Measurements from ENCODE around the gene SDF4.
"Not testable (repeated sequence)": the region's sequence is repeated elsewhere in the genome, so short reads cannot be mapped to it uniquely, and the experiment has no call there.

SDF4 gene

DNA sequence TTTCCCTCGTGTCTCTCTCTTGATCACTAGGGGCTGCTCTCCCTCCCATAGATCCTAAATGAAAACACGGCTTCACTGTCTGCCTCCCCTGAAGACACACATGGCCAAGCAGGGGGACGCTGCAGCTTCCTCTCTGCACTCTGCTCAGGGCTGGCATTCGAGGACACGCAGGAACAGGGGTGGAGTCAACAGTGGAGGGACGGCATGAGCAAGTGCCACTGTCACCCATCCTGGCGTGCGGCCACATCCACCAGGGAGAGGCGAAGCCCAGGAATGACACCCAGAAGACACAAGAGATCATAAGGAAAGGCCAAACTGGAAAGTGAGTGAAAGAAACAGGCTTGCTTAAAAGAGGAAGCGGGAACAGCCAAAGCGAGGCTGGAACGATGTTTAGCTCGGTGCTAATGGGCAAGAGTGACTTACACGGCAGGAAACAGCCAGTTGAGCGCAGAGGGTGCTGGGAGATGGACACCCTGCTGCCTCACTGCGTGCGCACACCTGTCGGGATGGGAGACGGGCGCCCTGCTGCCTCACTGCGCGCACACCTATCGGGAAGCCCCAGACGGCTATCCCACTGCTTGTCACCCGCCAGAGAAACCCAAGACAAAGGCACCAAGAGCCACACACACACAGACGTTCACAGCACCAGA lies 28.3 kb upstream of the SDF4 start:
- no peak for DNase-seq (ENCODE audit: low read depth)

DNA sequence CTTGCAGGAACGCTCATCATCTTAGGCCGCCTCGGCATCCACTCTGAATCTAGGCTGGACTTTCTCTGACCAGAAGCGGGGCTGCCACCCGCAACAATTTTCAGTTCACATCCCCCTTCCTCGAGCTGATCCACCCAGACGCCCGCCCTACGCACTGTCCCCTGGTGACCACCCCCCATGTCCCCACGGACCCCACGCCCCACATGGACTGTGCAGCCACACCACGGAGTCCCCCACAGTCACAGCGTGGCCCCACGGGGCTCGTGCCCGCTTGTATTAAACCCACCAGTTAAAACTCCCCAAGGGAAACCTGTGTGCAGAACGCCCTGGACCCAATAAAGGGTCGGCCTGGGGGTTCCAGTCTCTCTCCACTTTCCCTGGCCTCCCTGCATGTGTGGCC lies 27.7 kb upstream of the SDF4 start:
- DNase-seq (ENCODE audit: low read depth) = no peak

DNA sequence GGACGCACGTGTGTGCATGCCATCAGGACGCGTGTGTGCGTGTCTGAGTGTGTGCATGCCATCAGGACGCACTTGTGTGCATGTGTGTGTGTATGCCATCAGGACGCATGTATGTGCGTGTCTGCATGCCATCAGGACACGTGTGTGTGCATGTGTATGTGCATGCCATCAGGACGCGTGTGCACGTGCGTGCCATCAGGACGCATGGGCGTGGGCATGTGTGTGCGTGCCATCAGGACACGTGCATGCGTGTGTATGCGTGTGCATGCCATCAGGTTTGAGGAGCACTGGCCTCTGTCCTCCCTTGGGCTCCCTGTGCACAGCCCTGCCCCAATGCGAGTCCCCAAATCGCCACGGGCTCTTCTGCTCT lies 27.3 kb upstream of the SDF4 start:
- no peak for DNase-seq (ENCODE audit: low read depth)

DNA sequence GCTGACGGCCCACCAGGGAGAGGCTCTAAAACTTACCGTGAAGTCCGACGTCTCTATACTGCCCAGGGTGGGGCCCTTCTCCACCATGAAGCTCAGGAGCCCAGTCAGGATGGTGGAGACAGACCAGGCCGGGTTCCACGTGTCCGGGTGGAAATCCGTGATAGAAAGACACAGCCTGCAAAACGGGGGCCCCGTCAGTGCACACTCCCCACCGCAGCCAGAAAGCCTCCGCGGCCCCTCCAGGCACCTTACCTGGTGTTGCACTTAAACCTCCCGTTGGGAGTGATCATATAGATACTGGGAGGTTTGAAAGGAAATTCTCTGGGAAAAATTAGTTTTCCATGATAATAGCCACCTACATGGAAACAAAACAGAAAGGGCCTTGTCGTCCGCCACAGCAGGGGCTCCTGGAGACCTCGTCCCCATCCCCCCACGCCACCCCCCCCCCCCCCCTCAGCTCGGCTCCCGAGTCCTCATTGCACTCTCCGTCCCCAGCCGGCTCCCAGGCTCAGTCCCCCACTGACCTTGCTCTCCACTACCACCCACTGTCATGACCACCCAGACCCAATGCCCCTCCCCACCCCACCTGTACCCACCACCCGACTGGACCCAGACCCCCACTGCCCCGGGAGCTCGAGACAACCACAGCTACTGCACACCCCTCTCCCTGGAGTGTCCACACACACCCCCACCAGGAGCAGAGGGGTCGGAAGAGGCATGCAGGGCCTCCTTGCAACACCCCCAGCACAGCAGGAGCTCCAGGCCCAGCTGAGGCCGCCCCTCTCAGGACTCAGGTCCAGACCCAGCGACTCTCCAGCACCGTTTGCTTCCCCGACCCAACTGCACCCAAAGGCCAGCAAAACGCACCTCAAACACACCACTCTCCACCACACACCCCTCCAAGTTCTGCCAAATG lies 25.4 kb upstream of the SDF4 start:
- DNase-seq (ENCODE audit: low read depth) = no peak

DNA sequence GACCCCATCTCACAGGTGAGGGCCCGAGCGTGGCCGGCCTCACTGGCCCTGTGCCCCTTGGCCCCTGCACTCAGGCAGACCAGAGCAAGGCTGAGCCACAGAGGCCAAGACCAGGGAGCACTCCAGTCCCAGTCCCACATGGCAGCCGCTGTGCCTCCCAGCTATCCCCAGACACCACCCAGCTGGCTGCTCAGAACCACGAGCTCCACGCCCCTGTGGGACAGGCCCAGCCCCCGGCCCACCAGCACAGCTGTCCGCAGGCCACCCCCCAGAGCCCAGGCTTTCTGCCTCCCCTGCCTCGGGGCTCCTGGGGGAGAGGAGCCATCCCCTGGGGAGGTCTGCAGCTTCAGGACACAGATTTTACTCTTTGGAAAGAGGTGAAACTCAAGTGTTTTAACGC lies 23.8 kb upstream of the SDF4 start:
- no peak for DNase-seq (ENCODE audit: low read depth)

DNA sequence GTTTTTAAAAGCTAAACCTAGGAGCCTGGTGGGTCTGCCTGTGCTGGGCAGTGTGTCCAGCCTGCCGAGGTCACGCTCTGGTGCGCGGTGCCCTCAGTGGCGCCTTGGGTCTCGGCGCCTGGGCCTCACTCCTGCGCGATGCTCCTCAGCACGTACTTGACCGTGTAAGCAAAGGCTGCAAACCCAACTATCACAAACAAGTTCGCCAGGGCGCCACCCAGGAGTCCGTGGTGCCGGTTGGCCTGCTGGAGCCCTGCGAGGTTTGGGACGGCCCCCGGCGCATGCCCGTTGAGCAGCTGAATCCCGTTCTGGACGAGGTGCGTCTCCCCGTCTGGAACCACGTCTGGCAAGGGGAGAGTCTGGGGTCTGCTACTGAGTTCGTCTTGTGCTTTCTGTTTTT lies 23.3 kb upstream of the SDF4 start:
- DNase-seq (ENCODE audit: low read depth) = no peak

DNA sequence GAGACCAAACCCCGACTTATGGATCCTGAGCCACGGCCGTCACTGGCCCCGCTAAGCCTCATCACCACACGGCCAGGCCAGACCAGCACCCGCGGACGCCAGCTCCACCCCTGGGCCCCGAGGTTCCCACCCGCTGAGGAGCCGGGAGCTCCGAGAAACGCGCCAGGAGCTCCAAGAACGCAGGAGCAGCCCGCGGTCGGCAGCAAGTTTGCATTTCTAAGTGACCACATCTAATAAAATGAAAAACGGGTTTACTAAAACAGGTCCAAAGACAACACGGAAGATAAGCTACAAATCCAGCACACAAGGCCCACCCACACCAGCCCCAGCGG lies 22.8 kb upstream of the SDF4 start:
- DNase-seq (ENCODE audit: low read depth) = no peak

DNA sequence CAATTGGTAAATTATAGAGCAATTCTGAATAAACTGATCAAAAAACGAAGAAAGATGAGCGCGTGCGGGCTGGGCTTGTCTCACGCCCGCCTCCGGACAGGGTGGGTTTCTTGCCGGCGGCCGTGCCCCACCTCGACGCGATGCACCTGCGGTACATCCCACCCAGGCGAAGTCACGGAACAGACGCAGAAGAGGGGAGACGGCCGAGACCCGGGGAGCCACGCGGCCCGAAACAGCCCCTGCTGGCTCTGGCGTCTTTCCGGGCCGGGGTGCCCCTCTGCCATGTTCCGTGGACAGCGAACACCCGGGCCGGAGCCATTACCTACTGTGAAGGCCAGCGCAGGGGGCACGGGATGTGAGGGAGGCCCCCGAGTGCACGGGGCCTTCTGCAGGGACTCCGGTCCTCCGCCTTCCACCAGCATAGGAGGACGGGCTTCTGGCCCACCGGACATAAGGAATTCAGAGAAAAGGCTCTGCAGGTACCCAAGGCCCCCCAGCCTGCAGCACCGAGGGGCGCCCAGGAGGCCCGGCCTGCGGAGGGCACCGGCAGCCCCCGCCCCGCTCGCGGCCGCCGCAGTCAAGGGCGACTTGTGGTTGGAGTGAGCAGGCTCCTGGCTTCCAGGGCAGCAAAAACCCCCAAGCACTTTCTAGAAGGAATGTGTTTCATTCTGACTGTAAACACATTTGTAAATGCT lies 22.3 kb upstream of the SDF4 start:
- DNase-seq (ENCODE audit: low read depth) = no peak

DNA sequence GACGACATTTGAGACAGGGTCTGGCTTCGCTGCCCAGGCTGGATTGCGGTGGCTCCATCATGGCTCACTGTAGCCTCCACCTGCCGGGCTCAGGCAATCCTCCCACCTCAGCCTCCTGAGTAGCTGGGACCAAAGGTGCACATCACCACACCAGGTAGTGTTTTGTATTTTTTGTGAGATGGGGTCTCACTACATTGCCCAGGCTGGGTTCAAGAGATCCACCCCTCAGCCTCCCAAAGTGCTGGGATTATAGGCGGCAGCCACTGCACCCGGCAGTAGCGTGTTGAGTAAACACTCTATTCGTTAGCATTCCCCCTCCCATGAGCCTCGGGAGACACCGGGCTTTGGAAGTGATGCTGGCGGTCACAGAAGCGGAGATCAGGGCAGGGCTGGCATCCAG lies 21.5 kb upstream of the SDF4 start:
- DNase-seq (ENCODE audit: low read depth) = no peak

DNA sequence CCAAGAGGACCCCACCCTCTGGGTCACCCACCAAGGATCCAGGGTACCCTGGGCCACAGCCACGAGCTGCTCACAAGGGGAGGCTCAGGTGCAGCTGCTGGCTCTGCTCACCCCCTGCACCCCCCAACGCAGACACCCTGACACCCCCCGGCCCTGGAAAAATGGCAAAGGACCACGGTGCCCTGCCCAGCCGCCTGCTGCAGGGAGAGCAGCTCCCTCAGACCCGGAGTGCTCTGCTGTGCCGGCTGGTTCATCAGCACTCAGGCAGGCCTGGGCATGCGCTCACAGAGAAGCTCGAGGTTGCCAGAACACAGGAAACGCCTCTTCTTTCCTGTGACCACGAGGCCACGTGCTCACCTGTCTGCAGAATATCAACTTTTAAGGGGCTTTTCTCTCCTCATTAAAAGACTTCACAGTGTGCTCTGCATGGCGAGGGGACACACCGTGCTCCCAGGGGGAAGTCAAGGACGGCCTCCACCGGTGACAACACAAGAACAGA lies 19.0 kb upstream of the SDF4 start:
- no peak for DNase-seq (ENCODE audit: low read depth)

DNA sequence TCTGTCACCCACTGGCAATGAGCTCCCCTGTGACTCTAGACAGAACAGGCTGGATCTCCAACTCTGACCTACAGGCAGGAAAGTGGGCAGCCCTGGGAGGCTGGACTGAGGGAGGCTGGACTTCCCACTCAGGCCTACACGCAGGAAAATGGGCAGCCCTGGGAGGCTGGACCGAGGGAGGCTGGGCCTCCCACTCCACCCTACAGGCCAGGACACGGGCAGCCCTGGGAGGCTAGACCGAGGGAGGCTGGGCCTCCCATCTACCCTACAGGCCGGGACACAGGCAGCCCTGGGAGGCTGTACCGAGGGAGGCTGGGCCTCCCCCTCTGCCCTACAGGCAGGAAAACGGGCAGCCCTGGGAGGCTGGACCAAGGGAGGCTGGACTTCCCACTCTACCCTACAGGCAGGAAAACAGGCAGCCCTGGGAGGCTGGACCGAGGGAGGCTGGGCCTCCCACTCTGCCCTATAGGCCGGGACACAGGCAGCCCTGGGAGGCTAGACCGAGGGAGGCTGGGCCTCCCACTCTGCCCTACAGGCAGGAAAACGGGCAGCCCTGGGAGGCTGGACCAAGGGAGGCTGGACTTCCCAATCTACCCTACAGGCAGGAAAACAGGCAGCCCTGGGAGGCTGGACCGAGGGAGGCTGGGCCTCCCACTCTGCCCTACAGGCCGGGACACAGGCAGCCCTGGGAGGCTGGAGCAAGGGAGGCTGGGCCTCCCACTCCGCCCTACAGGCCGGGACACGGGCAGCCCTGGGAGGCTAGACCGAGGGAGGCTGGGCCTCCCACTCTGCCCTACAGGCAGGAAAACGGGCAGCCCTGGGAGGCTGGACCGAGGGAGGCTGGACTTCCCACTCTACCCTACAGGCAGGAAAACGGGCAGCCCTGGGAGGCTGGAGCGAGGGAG lies 16.5 kb upstream of the SDF4 start:
- DNase-seq (ENCODE audit: low read depth) = not testable (repeated sequence)

DNA sequence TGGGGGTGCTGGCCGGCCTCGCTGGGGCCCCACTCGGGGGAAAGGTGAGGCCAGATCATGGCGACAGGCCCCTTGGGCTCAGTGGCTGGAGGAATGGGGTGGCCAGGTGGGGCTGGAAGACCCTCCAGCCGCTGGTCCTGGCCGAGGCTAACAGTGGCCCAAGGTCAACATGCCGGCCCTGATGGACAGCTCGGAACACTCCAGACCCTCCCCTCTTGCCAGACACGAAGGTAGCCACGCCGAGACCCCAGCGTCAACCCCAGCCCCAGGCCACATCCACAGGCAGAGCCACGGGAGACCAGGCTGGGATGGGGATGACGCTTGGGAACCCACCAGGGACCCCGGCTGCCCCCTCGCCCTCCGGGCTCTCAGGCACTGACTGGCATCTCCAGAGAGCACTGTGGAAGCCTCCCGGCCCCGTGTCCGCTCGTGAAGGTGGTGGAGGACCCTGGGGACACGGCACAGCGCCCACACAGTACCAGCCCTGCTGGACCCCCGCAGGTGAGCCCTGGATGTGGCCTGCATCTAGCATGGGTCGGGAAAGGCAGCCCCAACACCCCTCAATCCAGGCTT lies 15.6 kb upstream of the SDF4 start:
- DNase-seq (ENCODE audit: low read depth) = no peak

DNA sequence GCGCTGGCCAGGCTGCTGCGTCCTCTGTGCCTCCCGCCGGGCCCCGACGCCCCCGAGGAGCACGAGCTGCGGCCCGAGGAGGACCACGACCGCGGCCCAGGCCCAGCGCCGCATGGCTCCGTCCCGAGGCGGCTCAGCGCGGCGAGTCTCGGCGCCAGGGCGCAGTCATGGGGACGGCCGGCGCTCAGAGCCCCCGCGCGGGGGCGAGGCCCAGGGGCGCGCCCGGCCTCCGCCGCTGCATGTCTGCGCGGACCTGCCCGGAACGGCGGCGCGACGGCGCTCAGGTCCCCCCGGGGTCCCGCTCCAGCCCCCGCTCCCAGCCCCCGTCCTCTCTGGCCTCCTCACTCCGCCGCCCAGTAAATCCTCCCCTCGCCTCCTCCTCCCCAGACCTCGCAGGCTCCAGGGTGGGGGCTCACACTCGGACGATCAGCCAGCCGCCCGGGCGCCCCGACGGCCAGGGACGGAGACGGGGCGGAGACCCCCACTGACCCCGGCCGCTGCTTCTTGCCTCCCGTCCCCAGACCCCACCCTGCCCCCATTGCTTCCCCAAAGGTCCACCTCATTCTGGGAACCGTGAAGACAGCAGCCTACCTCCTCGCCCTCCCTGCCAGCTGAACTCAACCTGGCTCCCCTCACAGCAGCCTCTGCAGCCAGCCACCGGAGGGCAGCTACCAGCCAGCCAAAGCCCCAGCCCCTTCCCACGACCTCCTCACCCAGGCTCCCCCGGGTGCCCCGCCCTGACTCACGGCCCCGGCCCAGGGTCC lies 15.0 kb upstream of the SDF4 start, which contains the start of gene C1QTNF12:
Gene C1QTNF12 (minus strand): TSS at position 146 of the 764 bp plus-strand sequence. CDS start 32 bp downstream, at position 114.
- no peak for DNase-seq (ENCODE audit: low read depth)

DNA sequence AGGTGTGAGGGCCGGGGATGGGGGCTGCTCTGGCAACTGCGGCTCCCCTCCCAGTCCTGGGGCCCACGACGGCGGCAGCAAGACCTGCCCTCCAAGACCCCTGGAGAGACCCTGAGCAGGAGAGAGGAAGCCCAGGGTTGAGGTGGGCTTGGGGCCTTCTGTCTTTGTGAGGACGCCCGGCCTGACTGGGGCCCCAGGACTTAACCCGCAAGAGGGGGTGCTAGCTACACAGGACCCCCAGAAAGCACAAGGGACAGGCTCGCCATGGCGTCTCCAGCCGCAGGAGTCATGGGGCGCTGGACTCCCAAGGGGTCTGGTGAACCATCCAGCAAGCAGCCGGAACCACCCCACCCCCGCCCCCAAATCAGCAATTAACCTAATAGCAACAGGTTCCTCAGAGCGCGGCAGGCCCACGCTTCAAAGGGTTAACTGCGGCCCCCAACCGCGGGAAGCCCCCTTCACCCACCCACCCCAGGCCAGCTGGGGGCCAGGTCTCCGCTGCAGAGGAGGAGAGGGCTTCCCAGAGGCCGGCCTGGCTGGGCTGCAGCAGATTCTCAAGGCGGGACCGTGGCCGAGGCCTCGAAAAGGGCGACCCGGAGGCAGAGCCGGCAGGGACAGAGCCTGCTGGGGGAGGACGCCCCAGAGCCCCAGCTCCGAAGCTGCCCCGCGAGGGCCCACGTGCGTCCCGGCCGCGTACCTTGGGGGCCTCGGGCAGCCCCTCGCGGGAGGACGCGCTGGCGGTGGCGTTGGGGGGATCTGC lies 14.2 kb upstream of the SDF4 start:
- no peak for DNase-seq (ENCODE audit: low read depth)

DNA sequence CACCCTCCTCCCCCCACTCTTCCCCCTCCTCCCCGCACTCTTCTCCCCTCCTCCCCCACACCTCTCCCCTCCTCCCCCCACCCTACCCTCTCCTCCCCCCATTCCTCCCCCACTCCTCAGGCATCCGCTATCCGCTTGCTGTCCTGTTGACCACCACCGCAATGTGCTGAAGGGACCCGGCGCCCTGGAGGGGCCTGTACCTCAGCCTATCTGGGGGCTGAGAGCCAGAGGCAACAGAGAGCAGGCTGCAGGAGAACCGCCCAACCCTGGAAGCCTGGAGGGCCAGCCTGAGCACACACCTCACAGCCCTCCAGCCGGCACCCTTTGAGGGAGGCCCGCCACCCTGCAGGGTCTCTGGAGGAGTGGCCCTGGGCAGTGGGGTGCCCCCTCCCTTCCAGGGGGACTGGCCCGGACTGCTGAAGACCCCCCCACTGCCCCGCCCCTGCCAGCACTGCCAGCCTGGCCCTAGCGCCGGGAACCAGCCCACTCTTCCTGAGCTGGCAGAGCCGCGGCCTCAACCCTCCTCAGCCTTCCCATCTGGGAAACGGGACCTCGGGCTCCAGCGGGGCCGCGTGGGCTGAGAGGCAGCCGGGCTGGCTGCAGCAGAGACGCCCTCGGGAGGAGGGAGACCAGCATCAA lies 13.5 kb upstream of the SDF4 start:
- no peak for DNase-seq (ENCODE audit: low read depth)

DNA sequence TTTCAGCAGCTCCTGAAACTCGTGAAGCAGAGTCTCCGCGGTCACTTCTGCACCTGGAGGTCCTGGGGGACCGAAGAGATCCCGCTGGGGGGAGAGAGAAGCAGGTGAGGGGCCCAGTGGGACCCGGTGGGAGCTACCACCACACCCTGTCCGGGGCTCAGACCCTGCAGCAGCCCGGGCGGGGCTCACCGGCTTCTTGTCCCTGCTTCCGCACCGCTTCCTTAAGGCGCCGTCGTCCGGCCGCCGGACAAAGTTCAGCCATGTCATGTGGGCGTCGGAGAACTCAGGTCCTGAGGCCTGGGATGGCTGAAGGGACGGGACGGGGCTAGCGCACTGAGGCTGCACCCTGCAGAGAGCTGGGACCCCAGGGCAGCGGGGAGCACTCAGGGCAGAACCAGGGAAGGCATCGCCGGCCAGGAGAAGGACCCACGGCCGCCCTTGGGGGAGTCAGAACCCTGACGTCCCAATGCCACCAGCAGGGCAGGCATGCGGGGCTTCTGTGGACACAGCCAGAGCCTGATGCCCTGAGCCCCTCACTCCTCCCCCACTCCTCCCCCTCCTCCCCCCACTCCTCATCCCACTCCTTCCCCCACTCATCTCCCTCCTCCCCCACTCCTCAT lies 12.5 kb upstream of the SDF4 start:
- no peak for DNase-seq (ENCODE audit: low read depth)

DNA sequence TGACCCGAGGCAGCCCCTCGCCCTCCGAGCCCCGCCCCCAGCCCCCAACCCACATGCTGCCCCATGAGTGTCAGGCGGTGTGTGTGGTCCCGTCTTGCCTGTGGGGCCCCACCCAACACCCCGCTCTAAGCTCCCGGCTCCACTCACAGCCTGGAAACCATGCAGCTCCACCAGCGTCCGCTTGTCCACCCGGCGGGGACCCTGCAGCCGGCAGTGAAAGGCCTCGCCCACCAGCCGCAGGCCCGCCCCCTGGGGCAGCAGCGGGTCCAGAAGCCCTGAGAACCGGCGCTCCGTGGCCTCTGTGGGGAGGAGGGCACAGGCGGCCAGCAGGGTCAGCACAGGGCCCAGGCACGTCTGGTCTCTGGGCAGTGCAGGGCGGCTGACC lies 12.0 kb upstream of the SDF4 start:
- no peak for DNase-seq (ENCODE audit: low read depth)

DNA sequence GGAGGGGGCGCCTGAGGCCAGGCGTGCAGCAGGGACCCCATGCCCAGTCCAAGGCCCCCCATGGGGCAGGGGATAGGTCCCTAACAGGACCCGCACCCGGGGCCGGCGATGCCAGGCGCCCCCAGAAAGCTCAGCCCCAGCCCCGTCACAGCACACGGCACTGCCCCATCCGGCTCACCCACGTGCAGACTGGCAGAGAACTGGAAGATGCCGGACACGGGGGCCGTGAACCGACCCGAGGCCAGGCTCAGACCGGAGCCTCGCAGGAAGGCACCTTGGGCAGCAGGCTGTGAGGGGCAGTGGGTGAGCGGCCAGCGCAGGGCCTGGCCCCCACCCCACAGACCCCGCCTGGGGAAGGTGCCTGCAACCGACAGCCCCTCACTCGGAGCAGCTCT lies 11.5 kb upstream of the SDF4 start:
- DNase-seq (ENCODE audit: low read depth) = no peak
